ENCODE measurements around the gene SOX15. TPM values are rescaled to one million over a fixed set of nuclear protein-coding genes. Genes with fewer than 3 reads are reported as not detected.

Gene SOX15
- total RNA-seq, 1 donor from 2014 or later, result 0.78 TPM

DNA sequence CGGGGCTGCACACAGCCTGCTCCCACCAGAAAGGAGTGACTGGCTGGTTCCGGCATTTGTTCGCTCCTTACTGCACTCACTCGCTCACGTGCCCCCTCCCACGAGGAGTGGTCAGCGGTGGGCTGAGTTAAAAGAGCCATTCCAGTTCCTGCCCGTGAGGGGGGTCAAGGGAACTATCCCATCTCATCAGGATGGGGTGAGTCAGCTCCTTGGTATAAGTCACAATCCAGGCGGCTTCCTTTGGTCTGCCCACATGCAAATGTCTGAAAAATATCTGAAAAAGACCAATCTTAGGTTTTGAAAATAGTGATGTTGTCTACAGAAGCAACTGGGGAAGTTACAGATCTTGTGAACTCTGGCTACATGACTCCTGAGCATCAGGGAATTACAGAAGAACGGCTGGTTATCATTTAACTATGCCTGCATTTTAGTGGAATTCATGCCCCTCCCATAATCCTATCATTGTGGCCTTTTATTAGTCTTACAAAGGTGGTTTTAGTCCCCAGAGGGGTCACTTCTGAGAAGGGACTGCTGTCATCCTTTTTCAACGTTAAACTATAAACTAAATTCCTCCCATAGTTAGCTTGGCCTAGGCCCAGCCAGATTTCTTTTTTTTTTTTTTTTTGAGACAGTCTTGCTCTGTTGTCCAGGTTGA, 50.9 kb downstream of the SOX15 start:
- H3K27ac Mint-ChIP-seq (ENCODE audit: unreplicated experiment), result no peak overlapping the region
- peaks cover 5% of the 10 kb centered on the region for H3K9me3 Mint-ChIP-seq (ENCODE audit: unreplicated experiment)
- no peaks in the 10 kb centered on the region for H3K4me1 Mint-ChIP-seq (ENCODE audit: unreplicated experiment)
- peaks cover 15% of the 10 kb centered on the region for H3K27me3 Mint-ChIP-seq (ENCODE audit: unreplicated experiment)
- H3K36me3 Mint-ChIP-seq (ENCODE audit: unreplicated experiment), result no peaks in the 10 kb centered on the region
- TF ChIP-seq, protein P1, sequence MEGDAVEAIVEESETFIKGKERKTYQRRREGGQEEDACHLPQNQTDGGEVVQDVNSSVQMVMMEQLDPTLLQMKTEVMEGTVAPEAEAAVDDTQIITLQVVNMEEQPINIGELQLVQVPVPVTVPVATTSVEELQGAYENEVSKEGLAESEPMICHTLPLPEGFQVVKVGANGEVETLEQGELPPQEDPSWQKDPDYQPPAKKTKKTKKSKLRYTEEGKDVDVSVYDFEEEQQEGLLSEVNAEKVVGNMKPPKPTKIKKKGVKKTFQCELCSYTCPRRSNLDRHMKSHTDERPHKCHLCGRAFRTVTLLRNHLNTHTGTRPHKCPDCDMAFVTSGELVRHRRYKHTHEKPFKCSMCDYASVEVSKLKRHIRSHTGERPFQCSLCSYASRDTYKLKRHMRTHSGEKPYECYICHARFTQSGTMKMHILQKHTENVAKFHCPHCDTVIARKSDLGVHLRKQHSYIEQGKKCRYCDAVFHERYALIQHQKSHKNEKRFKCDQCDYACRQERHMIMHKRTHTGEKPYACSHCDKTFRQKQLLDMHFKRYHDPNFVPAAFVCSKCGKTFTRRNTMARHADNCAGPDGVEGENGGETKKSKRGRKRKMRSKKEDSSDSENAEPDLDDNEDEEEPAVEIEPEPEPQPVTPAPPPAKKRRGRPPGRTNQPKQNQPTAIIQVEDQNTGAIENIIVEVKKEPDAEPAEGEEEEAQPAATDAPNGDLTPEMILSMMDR (IDR thresholded peaks at IDR 0.05), result no peak
- no peak overlapping the region for H3K4me3 Mint-ChIP-seq (ENCODE audit: unreplicated experiment)
- no peak for DNase-seq (ENCODE audit: extremely low spot score, unreplicated experiment)

Other genes with a start within 250 kb of the SOX15 start
- gene KCTD11, start 237.9 kb downstream of the SOX15 start, total RNA-seq, result 12.7 and 13.3 TPM in 2 replicates
- not detected in 2 replicates for gene TMEM95, start 234.9 kb downstream of the SOX15 start, total RNA-seq
- not detected in 2 replicates for gene TNK1, start 209.0 kb downstream of the SOX15 start, total RNA-seq
- gene PLSCR3, start 195.6 kb downstream of the SOX15 start, total RNA-seq, result 73.9 and 81.4 TPM in 2 replicates
- 40.7 and 45.9 TPM in 2 replicates for gene TMEM256, start 186.0 kb downstream of the SOX15 start, total RNA-seq
- 53.8 and 56.8 TPM in 2 replicates for gene NLGN2, start 182.2 kb downstream of the SOX15 start, total RNA-seq
- not detected in 2 replicates for gene SPEM1, start 169.8 kb downstream of the SOX15 start, total RNA-seq
- gene SPEM2, start 164.5 kb downstream of the SOX15 start, total RNA-seq, result not detected in 2 replicates
- gene SPEM3, start 161.2 kb downstream of the SOX15 start, total RNA-seq, result not detected in 2 replicates
- gene TMEM102, start 154.7 kb downstream of the SOX15 start, total RNA-seq, result 6.4 and 6.7 TPM in 2 replicates
- gene FGF11, start 150.6 kb downstream of the SOX15 start, total RNA-seq, result 1.3 and 1.5 TPM in 2 replicates
- 9.3 and 11.0 TPM in 2 replicates for gene CHRNB1, start 145.0 kb downstream of the SOX15 start, total RNA-seq
- 47.9 and 49.7 TPM in 2 replicates for gene ZBTB4, start 110.5 kb downstream of the SOX15 start, total RNA-seq
- not detected in 2 replicates for gene SLC35G6, start 108.6 kb downstream of the SOX15 start, total RNA-seq
- gene POLR2A, start 105.7 kb downstream of the SOX15 start, total RNA-seq, result 148 and 149 TPM in 2 replicates
- gene TNFSF12, start 41.0 kb downstream of the SOX15 start, total RNA-seq, result 14.6 and 15.0 TPM in 2 replicates
- 1.3 and 1.5 TPM in 2 replicates for gene TNFSF13, start 31.3 kb downstream of the SOX15 start, total RNA-seq
- 52.5 and 53.7 TPM in 2 replicates for gene SENP3, start 28.2 kb downstream of the SOX15 start, total RNA-seq
- gene CD68, start 10.5 kb downstream of the SOX15 start, total RNA-seq, result 1.1 TPM in 2 replicates
- gene MPDU1, start 6.2 kb downstream of the SOX15 start, total RNA-seq, result 34.2 and 42.2 TPM in 2 replicates
- gene FXR2, start 24.8 kb upstream of the SOX15 start, total RNA-seq, result 48.7 and 50.7 TPM in 2 replicates
- gene SAT2, start 37.7 kb upstream of the SOX15 start, total RNA-seq, result 134 and 135 TPM in 2 replicates
- 0.97 and 1.4 TPM in 2 replicates for gene SHBG, start 40.0 kb upstream of the SOX15 start, total RNA-seq
- 2.4 and 3.0 TPM in 2 replicates for gene ATP1B2, start 60.8 kb upstream of the SOX15 start, total RNA-seq
- 98.7 and 99.5 TPM in 2 replicates for gene TP53, start 97.4 kb upstream of the SOX15 start, total RNA-seq
- 11.8 and 13.4 TPM in 2 replicates for gene WRAP53, start 98.4 kb upstream of the SOX15 start, total RNA-seq
- 12.3 and 12.7 TPM in 2 replicates for gene EFNB3, start 115.1 kb upstream of the SOX15 start, total RNA-seq
- 0.03 and 0.05 TPM in 2 replicates for gene DNAH2, start 127.7 kb upstream of the SOX15 start, total RNA-seq
- 52.9 and 53.7 TPM in 2 replicates for gene KDM6B, start 244.1 kb upstream of the SOX15 start, total RNA-seq